Measurements from ENCODE around the gene ELAPOR1. TPM values are rescaled to one million over a fixed set of nuclear protein-coding genes. Genes with fewer than 3 reads are reported as not detected.
A peak's percentile ranks its signal among the peaks of the same experiment; 100 is the strongest.

Gene ELAPOR1
- total and polyA plus RNA-seq, 12 donors = 0.06 to 0.54 (median 0.30) TPM; not detected in 2

- intact Hi-C loops (cut with DNase I) = loop anchor here in 4 of 10 donors (1.0 to 10.0 kb wide), 5 partner anchors 11 to 305 kb away; partner anchors contain the start of genes WDR47 (in 3 of the 4), SORT1 (in 1 of the 4) and TAF13 (in 1 of the 4)
- DNase-seq (peak; percentile 64 to 69), ATAC-seq (peak in 6 of 8 donors; percentile 24 to 55 (median 36))
- Histone ChIP-seq H3K36me3 (peaks cover 0 to 20% (median 5%) of the 10 kb centered on the region in 9 donors), H3K27me3 (no peaks in the 10 kb centered on the region), H3K4me3 (peak overlapping the region in 9 of 10 donors; percentile 68 to 89 (median 81)), H3K27ac (peak overlapping the region in 9 of 10 donors; percentile 26 to 100 (median 98)), H3K9me3 (no peaks in the 10 kb centered on the region), H3K4me1 (peaks cover 6 to 48% (median 31%) of the 10 kb centered on the region in 9 donors)
- peak in 7 of 9 donors; percentile 33 to 66 (median 55) for TF ChIP-seq CTCF (IDR thresholded peaks at IDR 0.05)
- 46 to 73% methylated on average over 31 of the region's 31 CpGs for WGBS, 2 donors
Measured at GRCh38 chr1:109089242-109090015, 24.5 kb upstream of the ELAPOR1 start.

GRCh38 chr1:109090196-109091077 lies 23.5 kb upstream of the ELAPOR1 start, which contains the start of gene TMEM167B:
Gene TMEM167B, plus strand, starts transcription at chr1:109090764. Its CDS starts 109 bp downstream, at chr1:109090873.
- WGBS, 2 donors = 1 to 6% methylated on average over 67 of the region's 67 CpGs
- intact Hi-C loops (cut with DNase I) = loop anchor here in 4 of 10 donors (1.0 to 10.0 kb wide), 5 partner anchors 10 to 304 kb away; partner anchors contain the start of genes WDR47 (in 3 of the 4), SORT1 (in 1 of the 4) and TAF13 (in 1 of the 4)
- H3K27ac ChIP-seq = peak within 1 kb of the TSS; percentile 94 to 100 (median 98)
- peaks cover 6 to 58% (median 36%) of the 10 kb centered on the region in 9 donors for H3K4me1 ChIP-seq
- no peaks in the 10 kb centered on the region for H3K9me3 ChIP-seq
- DNase-seq (peak; percentile 88 to 95), ATAC-seq (peak; percentile 95 to 98 (median 96))
- TF ChIP-seq CTCF (IDR thresholded peaks at IDR 0.05) = no peak
- peaks cover 0 to 30% (median 15%) of the 10 kb centered on the region in 9 donors for H3K36me3 ChIP-seq
- no peaks in the 10 kb centered on the region for H3K27me3 ChIP-seq
- H3K4me3 ChIP-seq = peak within 1 kb of the TSS; percentile 64 to 89 (median 80)

- Histone ChIP-seq H3K27ac (peak overlapping the region; percentile 94 to 100 (median 98)), H3K36me3 (peaks cover 0 to 38% (median 20%) of the 10 kb centered on the region in 9 donors), H3K4me1 (peaks cover 8 to 65% (median 40%) of the 10 kb centered on the region in 9 donors), H3K27me3 (no peaks in the 10 kb centered on the region), H3K4me3 (peak overlapping the region; percentile 64 to 89 (median 80)), H3K9me3 (no peaks in the 10 kb centered on the region)
- ATAC-seq = peak; percentile 65 to 78 (median 70)
- no peak for TF ChIP-seq CTCF (IDR thresholded peaks at IDR 0.05)
- 3% methylated on average over 13 of the region's 13 CpGs for WGBS, 2 donors
- DNase-seq = no peak
- intact Hi-C loops (cut with DNase I) = loop anchor here in 4 of 10 donors (2.0 to 10.0 kb wide), 4 partner anchors 14 to 304 kb away; partner anchors contain the start of genes WDR47 (in 3 of the 4), SORT1 (in 1 of the 4) and TAF13 (in 1 of the 4)
Measured at GRCh38 chr1:109091078-109091838, 22.7 kb upstream of the ELAPOR1 start.

Measured in heart right ventricle (tissue), 16 donors.